HUDEP-2 (cell line): ENCODE measurements around the gene LNPEP.
"Not testable (repeated sequence)": the region's sequence is repeated elsewhere in the genome, so short reads cannot be mapped to it uniquely, and the experiment has no call there.

Source experiments
- DNase-seq, 76 experiments: peaks; one replicate each; lab custom pipeline; 2025; ENCODE audit not compliant: unreplicated experiment in 76 of 76; lab: John Stamatoyannopoulos, UW

The LNPEP gene

GRCh38 chr5:96928931-96929708 is 6.8 kb upstream of the LNPEP start:
- peak in 2 of 76 experiments; percentile 1 to 13 for DNase-seq

DNA sequence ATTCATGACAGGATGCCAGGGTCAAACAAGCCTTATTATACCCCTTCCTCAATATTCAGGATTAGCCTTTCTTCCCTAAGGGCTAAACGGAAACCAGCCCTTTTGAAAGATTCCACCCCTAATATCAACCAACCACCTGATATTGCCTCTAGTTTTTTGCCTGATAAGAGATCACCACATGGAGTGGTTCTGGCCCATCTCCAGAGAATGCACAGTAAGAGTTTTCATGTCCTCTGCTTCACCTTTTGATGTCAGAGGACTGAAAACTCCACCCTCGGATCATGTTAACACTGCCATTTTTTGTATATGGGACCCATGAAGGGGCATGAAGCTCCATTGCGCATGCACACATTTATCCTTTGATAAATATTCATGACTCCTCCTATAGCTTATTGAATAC is 5.8 kb upstream of the LNPEP start:
- DNase-seq = peak in 69 of 76 experiments; percentile 2 to 86 (median 52)

DNA sequence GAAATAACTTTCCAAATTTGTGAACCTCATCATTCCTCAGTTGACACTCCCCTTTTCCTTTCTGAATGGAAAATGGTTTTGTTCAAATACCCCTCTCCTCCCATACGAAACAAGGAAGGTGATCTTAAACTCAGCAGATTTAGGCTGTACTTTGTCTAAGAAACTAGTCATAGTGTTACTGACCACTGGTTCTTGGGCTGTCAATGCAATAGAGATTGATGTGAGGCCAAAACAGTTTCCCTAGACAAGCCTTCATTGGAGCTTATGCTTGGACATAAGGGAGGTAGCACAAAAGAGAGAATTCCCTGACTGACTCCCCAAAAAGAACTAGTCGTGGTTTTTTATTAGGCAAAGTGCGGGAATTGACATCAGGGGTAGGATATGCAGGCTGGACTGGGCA is 5.3 kb upstream of the LNPEP start:
- DNase-seq = no peak

DNA sequence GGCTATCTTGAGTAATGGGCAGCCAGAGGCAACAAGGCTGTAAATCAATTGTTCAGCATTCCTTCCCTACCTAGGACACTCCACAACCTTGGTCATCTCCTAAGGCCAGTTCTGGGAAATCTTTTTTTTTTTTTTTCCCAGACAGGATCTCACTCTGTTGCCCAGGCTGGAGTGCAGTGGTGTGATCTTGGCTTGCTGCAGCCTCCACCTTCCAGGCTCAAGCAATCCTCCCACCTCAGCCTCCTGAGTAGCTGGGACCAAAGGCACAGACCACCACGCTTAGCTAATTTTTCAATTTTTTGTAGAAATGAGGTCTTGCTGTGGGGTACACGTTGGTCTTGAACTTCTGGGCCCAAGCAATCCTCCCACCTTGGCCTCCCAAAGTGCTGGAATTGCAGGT is 4.8 kb upstream of the LNPEP start:
- not testable (repeated sequence) for DNase-seq

- peak in 1 of 76 experiments; percentile 7 for DNase-seq
Measured at GRCh38 chr5:96931605-96932004, 4.3 kb upstream of the LNPEP start.

GRCh38 chr5:96932026-96932425 is 3.9 kb upstream of the LNPEP start:
- DNase-seq = no peak

GRCh38 chr5:96933764-96934707 is 1.8 kb upstream of the LNPEP start:
- peak in 5 of 76 experiments; percentile 37 to 61 (median 51) for DNase-seq

DNA sequence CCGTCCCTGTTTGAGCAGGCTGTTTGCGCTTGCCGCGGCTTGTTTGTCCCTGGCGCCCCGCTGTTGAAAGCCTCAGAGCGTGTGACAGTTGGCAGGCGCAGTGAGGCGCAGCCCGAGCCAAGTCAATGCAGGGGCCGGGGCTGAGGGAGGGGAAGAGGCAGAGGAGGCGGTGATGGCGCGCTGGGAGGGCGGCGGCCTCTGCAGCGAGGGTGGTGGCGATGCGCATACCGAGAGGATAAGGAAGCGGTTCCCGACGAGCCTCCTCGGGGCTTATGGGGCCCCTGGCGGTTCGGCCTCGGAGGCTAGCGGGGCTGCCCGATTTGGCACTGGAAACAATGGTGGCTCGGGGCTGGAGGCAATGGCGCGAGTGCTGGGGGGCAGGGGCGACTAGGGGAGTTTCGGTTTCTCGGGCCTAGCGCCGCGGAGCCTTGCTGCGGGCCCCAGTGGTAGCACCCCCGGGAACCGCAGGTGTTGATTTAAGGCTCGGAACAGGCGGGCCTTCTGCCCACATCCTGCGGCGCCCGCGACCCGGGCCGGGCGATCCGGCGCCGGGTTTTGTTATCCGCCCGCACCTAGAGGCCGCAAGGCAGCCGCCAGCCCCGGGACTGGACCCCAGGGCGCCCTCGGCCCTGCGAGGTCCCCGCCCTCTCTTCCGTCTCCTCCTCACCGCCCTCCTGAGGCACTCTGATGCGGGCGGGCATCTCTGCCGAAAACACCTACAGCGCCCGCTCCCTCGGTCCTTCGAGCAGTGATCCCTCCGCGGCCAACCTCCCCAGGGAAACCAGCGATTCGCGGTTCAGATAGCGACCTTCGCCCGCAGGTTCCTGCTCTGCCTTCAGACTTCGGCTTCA is 947 bp upstream of the LNPEP start:
- DNase-seq = peak; percentile 22 to 94 (median 87)

DNA sequence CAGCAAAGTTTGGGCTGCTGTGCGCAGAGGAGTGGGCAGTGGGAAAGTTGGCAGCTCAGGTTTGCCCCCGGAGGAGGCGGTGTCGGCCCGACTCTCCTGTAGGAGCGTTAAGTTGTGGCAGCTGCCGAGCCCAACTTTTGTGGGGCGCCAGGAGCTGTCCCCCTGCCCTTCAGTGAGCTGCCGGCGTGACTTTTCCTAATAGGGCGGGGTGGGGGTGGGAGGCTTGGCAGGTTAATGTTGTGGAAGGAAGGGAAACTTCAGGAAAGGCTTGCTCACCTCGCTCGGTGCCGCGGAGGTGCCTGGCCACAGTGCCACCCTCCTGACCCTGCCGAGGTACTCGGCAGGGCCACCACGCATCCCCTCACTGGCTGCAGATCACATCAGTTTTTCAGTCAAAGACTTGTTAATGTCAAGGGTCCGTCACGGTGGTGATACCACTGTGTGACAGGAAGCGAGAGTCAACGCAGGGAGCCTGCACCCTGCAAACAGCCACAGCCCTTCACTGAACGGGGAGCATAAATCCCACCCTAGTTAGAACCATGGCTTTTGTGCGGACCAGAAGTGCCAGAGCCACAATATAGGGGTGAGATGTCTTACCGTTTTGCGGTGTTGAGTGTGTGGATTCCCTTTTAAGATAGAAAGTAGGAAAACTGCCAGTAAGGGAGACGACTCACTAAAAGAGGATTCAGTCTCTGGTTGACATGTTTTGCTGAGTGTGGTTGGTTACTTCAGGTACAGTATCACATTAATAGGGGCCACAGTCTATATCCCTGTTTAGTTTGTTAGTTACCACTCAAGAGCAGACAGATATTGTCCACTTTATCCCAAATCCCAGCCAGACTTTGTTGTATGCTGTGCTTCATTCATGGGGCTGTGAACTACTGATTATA is 796 bp downstream of the LNPEP start:
- peak in 23 of 76 experiments; percentile 5 to 44 (median 19) for DNase-seq

DNA sequence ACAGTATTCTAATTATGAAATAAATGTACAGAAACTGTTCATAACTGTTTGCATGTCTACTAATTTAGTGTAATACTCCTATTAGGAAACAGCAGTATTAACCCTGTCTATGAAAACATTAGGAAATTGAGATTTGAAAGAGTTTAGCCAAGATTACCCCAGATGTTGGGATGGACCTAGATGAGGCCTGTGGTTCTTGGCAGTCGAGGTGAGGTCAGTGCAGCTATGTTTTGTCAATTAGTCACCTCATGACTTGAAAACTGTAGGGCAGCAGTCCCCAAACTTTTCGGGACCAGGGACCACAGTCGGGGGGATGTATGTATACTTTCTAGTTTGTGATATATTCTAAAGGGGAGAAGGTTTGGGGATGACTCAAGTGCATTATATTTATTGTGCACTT is 4.7 kb downstream of the LNPEP start:
- DNase-seq = no peak

GRCh38 chr5:96941140-96941539 is 5.3 kb downstream of the LNPEP start:
- DNase-seq = no peak

GRCh38 chr5:96942078-96942477 is 6.2 kb downstream of the LNPEP start:
- DNase-seq = no peak

DNA sequence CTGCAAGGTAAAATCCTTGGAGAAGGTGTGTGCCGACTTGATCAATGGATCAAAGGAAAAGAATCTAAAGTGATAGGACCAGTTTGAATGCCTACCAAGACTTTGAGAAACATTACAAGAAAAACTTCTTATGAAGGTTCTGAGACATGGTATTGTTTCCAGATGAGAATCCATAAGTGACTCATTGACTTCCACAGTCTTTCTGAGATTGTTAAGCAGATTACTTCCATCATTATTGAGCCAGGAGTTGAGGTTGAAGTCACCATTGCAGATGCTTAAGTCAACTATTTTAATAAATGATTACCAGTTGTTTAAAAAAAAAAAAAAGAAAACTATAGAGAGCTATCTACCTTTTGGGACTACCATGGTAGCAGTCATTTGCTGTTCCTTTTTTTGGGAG is 7.0 kb downstream of the LNPEP start:
- no peak for DNase-seq

GRCh38 chr5:96943799-96944198 is 7.9 kb downstream of the LNPEP start:
- no peak for DNase-seq

GRCh38 chr5:96945144-96945897 is 9.4 kb downstream of the LNPEP start:
- DNase-seq = no peak

- DNase-seq = no peak
Measured at GRCh38 chr5:96946381-96946780, 10.5 kb downstream of the LNPEP start.

GRCh38 chr5:96952118-96952750 is 16.4 kb downstream of the LNPEP start:
- no peak for DNase-seq

DNA sequence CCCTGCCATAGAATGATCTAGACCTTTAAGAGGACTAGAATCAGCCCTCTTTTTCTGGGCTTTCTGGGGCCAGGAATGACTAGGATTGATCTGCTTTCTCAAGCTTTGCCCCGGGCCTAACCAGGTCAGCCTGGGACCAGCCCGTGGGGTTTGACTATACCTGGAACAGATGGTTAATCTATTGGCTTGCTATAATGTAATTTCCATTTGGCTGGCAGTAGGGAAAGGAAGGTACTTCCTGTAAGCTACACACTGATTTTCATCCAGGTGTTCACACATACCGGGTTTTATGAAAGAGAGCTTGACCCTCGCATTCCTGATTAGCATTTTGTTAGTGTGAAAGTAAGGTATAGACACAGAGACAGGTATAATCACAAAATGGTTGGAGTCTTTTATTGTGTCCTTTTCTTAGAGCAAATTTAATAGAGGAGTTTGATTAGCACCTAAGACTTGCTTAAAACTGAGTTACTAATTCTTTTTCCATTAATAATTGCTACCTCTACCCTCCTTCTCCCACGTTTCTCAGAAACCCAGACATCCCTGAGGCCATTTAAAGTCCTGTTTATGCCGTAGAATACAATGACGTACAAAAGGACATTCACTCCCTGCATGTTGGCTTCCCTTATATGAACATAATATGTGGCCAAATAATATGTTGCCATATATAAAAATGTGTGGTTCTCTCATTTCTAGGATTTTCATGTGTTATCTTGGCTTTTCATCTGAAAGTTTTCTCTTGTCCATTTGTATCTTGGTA is 17.3 kb downstream of the LNPEP start:
- no peak for DNase-seq
